DMS53 (cell line): ENCODE measurements around the gene DCAF6.
"Not testable (repeated sequence)": the region's sequence is repeated elsewhere in the genome, so short reads cannot be mapped to it uniquely, and the experiment has no call there.

ENCODE experiments used
- DNase-seq: peaks from one replicate; lab custom pipeline; 2025; lab: John Stamatoyannopoulos, UW

Gene DCAF6

GRCh38 chr1:167923324-167924056 is 13.0 kb upstream of the DCAF6 start:
- no peak for DNase-seq

GRCh38 chr1:167924102-167924501 is 12.4 kb upstream of the DCAF6 start:
- DNase-seq: no peak

GRCh38 chr1:167924543-167925231 is 11.8 kb upstream of the DCAF6 start:
- DNase-seq: no peak

- no peak for DNase-seq
Measured at GRCh38 chr1:167926486-167926997, 9.9 kb upstream of the DCAF6 start.

GRCh38 chr1:167927046-167927754 is 9.3 kb upstream of the DCAF6 start:
- no peak for DNase-seq

GRCh38 chr1:167928457-167928852 is 8.0 kb upstream of the DCAF6 start:
- no peak for DNase-seq

GRCh38 chr1:167928919-167929318 is 7.6 kb upstream of the DCAF6 start:
- DNase-seq: not testable (repeated sequence)

- no peak for DNase-seq
Measured at GRCh38 chr1:167929725-167930124, 6.8 kb upstream of the DCAF6 start.

- DNase-seq: no peak
Measured at GRCh38 chr1:167933788-167934187, 2.7 kb upstream of the DCAF6 start.

- DNase-seq: no peak
Measured at GRCh38 chr1:167934426-167935215, 1.9 kb upstream of the DCAF6 start.

GRCh38 chr1:167935216-167936067 is 1.0 kb upstream of the DCAF6 start:
- DNase-seq: peak; percentile 79

- peak; percentile 83 for DNase-seq
Measured at GRCh38 chr1:167936930-167937708, 636 bp downstream of the DCAF6 start, which contains the start of gene MPC2. Gene MPC2 (minus strand): TSS chr1:167937072. CDS start chr1:167935841, 1,231 bp downstream.

GRCh38 chr1:167937709-167938010 is 1.2 kb downstream of the DCAF6 start:
- DNase-seq: peak; percentile 33

GRCh38 chr1:167938080-167938636 is 1.7 kb downstream of the DCAF6 start:
- peak; percentile 68 for DNase-seq

GRCh38 chr1:167940264-167940663 is 3.8 kb downstream of the DCAF6 start:
- no peak for DNase-seq

GRCh38 chr1:167943541-167943940 is 7.1 kb downstream of the DCAF6 start:
- DNase-seq: peak; percentile 71

- no peak for DNase-seq
Measured at GRCh38 chr1:167947733-167948132, 11.2 kb downstream of the DCAF6 start.

- DNase-seq: no peak
Measured at GRCh38 chr1:167949785-167950184, 13.3 kb downstream of the DCAF6 start.

GRCh38 chr1:167950569-167950968 is 14.1 kb downstream of the DCAF6 start:
- no peak for DNase-seq

- peak; percentile 8 for DNase-seq
Measured at GRCh38 chr1:167955915-167956314, 19.4 kb downstream of the DCAF6 start.
